GM11168 (cell line): Measurements from ENCODE around the gene MGMT.

ENCODE experiments used
- in situ Hi-C: fragments of 300-500 bp; cut with MboI; formaldehyde crosslinking; loops from one replicate; pipeline ENCODE4 v1.12.0; 2022; ENCODE audit warnings: low sequenced_read_pairs; ENCODE audit not compliant: unreplicated experiment

Gene MGMT

GRCh38 chr10:129779126-129780111 is 312.4 kb downstream of the MGMT start:
- in situ Hi-C loops = no loop called here

DNA sequence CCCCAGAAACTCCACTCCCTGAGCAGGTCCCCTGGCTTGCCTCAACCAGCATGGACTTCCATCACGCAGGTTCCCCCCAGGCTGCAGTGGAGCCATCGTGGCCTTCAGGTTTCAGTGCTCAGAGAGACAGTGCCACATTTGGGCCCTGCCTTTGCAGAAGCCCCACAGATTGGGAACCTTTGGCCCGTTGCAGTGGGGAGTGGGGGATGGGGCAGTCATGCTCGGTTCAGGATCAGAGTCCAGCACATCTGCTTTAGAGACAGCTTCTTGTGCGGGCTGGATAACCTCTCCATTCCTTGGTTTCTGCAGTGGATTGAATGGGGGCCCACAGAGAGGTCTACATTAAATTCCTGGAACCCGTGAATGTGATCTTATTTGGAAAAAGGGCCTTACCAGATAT is 313.2 kb downstream of the MGMT start:
- in situ Hi-C loops = no loop called here

GRCh38 chr10:129780901-129781795 is 314.1 kb downstream of the MGMT start:
- in situ Hi-C loops = no loop called here

- in situ Hi-C loops = no loop called here
These were observed 317.2 kb downstream of the MGMT start for GRCh38 chr10:129784291-129784690.

GRCh38 chr10:129784891-129785290 is 317.9 kb downstream of the MGMT start:
- in situ Hi-C loops = no loop called here

- in situ Hi-C loops = no loop called here
These were observed 318.5 kb downstream of the MGMT start for GRCh38 chr10:129785536-129785981.

DNA sequence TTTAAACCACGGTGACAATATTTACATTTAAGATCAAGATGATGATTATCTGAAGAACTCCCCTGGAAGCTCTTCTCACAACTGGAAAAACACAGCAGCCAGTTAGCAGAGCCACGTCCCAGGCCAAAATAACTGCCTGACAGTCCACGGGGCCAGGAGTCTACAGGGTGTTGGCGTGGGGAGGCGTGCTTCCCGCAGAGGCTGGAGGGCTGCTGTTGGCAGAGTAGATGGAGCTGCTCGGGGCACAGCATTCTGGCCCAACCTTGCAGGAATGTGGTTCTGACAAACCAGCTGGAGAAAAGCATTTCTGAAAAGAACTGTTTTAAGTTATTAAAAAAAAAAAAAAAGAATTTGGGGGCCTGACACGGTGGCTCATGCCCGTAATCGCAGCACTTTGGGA is 319.2 kb downstream of the MGMT start:
- in situ Hi-C loops = no loop called here

GRCh38 chr10:129787557-129787956 is 320.5 kb downstream of the MGMT start:
- in situ Hi-C loops = no loop called here

DNA sequence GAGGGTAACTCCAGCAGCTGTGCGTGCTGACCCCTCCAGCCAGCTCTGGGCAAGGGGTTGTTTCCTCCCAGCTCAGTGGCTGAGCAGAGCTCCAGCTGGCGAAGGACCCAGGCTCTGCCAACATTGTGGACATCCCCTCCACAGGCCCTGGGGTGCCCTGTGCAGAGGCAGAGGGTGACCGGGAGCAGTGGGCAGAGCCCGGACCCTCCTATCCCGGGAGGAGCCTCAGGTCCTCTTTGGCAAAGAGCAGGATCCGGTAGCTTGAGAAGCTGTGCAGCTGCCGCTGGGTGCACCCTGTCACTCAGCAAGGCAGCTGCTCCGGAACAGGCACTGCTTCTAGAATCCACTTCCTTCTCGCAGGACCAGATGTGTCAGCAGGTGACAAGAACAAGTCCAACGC is 321.2 kb downstream of the MGMT start:
- in situ Hi-C loops = no loop called here

DNA sequence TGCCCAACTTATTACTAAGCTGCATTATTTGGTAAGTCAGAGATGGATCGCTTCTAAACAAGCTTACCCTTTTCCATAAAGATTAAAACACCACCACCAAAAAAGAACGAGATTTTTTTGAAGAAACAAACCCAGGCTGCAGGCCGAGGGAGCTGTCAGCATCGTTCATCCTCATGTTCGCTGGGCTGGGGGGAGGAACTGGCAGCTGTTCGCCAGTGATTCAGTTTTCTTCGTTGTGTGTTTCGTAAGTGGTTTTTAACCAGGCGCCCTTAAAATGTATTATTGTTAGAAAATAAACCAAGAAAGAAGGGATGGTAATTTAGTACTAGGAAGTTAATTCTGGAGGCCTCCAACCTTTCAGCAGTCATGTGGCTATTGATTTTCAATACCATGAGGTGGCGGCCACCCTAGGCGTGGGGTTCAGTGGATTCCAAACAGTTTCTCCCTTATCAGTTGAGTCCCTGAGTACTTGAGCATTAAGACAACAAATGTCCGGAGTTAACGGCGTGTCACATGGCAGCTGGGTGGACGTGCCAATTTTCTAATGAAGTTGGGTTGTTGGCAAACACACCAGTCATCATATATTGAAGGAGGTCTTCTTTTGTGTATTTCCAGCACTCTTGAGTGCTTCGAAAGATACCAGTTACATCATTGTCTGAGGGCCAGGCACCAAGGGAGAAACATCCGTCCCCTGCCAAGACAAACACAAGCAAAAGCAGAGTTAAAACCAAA is 323.8 kb downstream of the MGMT start:
- in situ Hi-C loops = no loop called here

GRCh38 chr10:129792141-129792540 is 325.1 kb downstream of the MGMT start:
- in situ Hi-C loops = no loop called here

DNA sequence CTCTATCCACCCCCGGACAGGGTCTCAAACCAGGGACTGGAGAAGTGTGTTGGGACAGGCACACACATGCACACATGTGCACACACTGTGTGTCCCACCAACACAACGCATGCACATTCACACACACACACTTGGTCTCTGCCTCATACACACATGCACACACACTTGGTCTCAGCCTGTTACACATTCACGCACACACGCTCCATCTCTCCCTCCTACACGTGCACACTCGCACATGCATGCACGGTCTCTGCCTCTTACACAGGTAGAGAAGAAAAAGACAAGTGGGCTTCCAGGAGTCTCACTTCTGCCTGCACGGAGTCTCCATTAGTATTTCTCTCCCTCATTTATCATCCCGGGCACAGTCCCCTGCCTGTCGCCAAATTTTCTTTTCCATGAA is 325.8 kb downstream of the MGMT start:
- in situ Hi-C loops = no loop called here

- in situ Hi-C loops = no loop called here
These were observed 326.4 kb downstream of the MGMT start for GRCh38 chr10:129793479-129793878.

- in situ Hi-C loops = no loop called here
These were observed 327.0 kb downstream of the MGMT start for GRCh38 chr10:129793996-129794395.

DNA sequence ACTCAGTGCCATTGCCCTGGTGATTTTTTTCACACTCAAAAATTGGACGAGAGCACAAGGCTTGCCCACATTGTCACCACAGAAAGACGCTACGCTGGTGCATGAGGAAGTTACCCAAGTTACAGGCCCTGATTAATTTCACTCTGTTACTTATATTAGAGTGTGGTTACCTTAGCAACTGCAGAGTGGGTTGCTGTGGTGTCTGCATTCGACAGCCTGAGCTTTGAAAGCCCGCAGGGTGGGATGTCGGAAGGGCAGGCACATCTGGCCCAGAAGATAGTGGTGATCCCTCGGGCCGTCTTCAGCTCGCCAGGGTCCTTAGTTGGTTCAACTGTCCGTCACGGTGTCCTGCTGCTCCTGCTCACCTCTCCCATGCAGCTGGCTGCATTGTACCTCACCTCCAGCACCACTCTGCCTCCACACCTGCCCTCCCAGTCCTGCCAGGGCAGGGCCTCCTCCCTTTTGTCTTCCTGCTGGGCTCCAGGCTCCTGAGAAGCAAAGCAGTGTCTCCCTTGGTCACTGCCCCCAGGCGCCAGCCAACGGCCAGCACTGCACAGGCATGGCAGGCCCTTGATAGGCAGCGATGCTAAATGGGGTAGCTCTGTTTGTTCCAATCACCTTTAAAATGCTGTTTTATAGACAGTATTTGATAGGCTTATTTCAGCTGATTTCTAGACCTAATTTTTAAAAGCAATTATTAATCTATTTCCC is 329.8 kb downstream of the MGMT start:
- in situ Hi-C loops = no loop called here

- in situ Hi-C loops = no loop called here
These were observed 332.9 kb downstream of the MGMT start for GRCh38 chr10:129799942-129800341.

- in situ Hi-C loops = no loop called here
These were observed 333.8 kb downstream of the MGMT start for GRCh38 chr10:129800796-129801340.

DNA sequence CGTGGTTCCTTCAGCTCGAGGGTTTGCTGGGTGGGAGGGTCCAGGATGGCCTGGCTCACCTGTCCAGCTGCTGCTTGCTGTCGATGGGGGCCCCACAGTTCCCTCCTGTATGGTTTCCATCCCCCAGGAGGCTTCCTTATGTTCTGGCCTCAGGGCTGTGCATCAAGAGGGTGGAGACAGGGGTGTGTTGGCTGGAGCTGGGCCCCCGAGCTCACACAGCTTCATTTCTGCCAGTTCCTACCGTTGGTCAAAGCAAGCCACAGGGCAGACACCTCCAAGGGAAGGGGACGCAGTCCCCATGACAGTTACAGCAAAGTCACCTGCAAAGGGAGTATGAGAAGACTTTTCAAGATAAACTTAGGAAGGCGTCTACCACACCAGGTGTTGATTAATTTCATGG is 340.2 kb downstream of the MGMT start:
- in situ Hi-C loops = no loop called here
